Sigmoid colon (tissue), 7 donors: Measurements from ENCODE around the gene CDSN. TPM values are rescaled to one million over a fixed set of nuclear protein-coding genes. Genes with fewer than 3 reads are reported as not detected.

Experiments
- DNase-seq: peaks from one replicate; pipeline ENCODE4 v3.0.0-alpha.2; 2019
- H3K27ac ChIP-seq, 4 donors: fragments of 200-600 bp; sonication (generic); one replicate each; pipeline ENCODE4 v1.5.1; 2016 to 2019; ENCODE audit warnings: mild to moderate bottlenecking in 1 of 4
- H3K27me3 ChIP-seq, 3 donors: fragments of 200-600 bp; sonication (generic); one replicate each; pipeline ENCODE4 v1.5.1; 2019; ENCODE audit warnings: mild to moderate bottlenecking in 1 of 3
- H3K36me3 ChIP-seq, 4 donors: fragments of 200-600 bp; sonication (generic); one replicate each; pipeline ENCODE4 v1.5.1; 2016 to 2019
- H3K4me1 ChIP-seq, 4 donors: fragments of 200-600 bp; sonication (generic); one replicate each; pipeline ENCODE4 v1.5.1; 2017 to 2019
- H3K4me3 ChIP-seq, 4 donors: fragments of 200-600 bp; sonication (generic); one replicate each; pipeline ENCODE4 v1.5.1; 2017 to 2019; ENCODE audit warnings: mild to moderate bottlenecking in 2 of 4, moderate library complexity in 1 of 4
- H3K9me3 ChIP-seq, 4 donors: fragments of 200-600 bp in 3 of 4; sonication (generic) in 3 of 4; one replicate each; pipeline versions ENCODE4 v1.5.1 to v1.6.1; 2013 to 2019
- CTCF ChIP-seq, 4 experiments: fragments of 450-650 bp in 3 of 4; fragments of 200-600 bp in 1 of 4; IDR thresholded peaks; one replicate each; pipeline ENCODE4 v1.5.1; 2016 to 2019; ENCODE audit warnings: antibody characterized with exemption in 4 of 4, mild to moderate bottlenecking in 3 of 4, moderate library complexity in 2 of 4
- EP300 ChIP-seq, 4 donors: sonication (generic); formaldehyde crosslinking; IDR thresholded peaks; one replicate each; pipeline ENCODE4 v1.6.1; 2017; ENCODE audit warnings: antibody characterized with exemption in 4 of 4
- POLR2A ChIP-seq, 2 donors: fragments of 450-650 bp; IDR thresholded peaks; one replicate each; pipeline ENCODE4 v1.6.1; 2016; ENCODE audit warnings: antibody characterized with exemption in 2 of 2, mild to moderate bottlenecking in 2 of 2, moderate library complexity in 2 of 2
- POLR2AphosphoS5 ChIP-seq, 4 donors: sonication (generic); formaldehyde crosslinking; IDR thresholded peaks; one replicate each; pipeline ENCODE4 v1.6.1; 2017; ENCODE audit warnings: antibody characterized with exemption in 4 of 4
- WGBS, 2 donors: extraction: QIAGEN DNeasy Blood & Tissue Kit; methylation state at CpG; one replicate each; pipeline ENCODE4 v1.1.7; 2013; 5-methylcytosine and 5-hydroxymethylcytosine counted together
- intact Hi-C: fragments of 100-400 bp; cut with DNase I; formaldehyde crosslinking; loops from one replicate; pipeline ENCODE4 v1.15.1; 2023
- polyA plus RNA-seq, 3 donors: library from polyadenylated mRNA; stranded (reverse); fragments of 200-250 nt; gene quantifications; one replicate each; pipeline ENCODE4 v1.2.3, GENCODE V29; 2013
- total RNA-seq, 4 donors: library from RNA; depleted of rRNA; stranded (reverse); fragments of >200 nt; gene quantifications; one replicate each; pipeline ENCODE4 v1.1.0, GENCODE V29; 2016
- donor health status: healthy with polysubstance abuse.
- donor health status: Bipolar disorder and iron deficiency.
- donor health status: healthy.

The CDSN gene
- total and polyA plus RNA-seq, 7 donors: not detected

GRCh38 chr6:31143148-31143547, 22.9 kb upstream of the CDSN start:
- Histone ChIP-seq H3K4me1 (peaks cover 0 to 17% (median 4%) of the 10 kb centered on the region in 4 donors), H3K27me3 (no peaks in the 10 kb centered on the region), H3K36me3 (peaks cover 0 to 9% (median 2%) of the 10 kb centered on the region in 4 donors), H3K27ac (peak overlapping the region; percentile 8 to 66 (median 36)), H3K9me3 (no peaks in the 10 kb centered on the region), H3K4me3 (no peak overlapping the region)
- WGBS, 2 donors: 74 to 77% methylated on average over 11 of the region's 11 CpGs
- intact Hi-C loops: no loop called here
- peak; percentile 88 for DNase-seq
- TF ChIP-seq POLR2AphosphoS5 (IDR thresholded peaks at IDR 0.05): peak in 1 of 4 donors; percentile 25
- no peak for TF ChIP-seq EP300 (IDR thresholded peaks at IDR 0.05)
- TF ChIP-seq POLR2A (IDR thresholded peaks at IDR 0.05): no peak

DNA sequence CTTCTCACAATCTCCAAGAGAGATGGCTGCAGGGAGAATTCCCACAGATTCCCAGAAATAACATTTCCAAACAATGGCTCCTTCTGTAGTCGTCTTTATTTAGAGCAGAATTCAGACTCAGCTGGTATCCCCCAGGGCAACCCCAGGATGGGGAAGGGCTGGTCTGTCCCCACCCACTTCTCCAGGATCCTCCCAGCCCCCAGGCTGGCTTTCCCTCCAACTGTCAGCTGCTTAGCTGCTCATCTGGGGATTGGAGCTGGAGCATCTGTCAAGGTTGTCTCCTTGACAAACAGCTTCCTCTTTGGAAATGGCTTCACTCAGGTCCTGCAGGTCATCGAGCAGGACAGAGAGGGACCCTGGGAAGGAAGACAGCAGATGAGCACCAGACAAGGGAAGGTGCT, 22.1 kb upstream of the CDSN start:
- intact Hi-C loops: no loop called here
- no peak for TF ChIP-seq EP300 (IDR thresholded peaks at IDR 0.05)
- no peak for TF ChIP-seq POLR2A (IDR thresholded peaks at IDR 0.05)
- no peak for TF ChIP-seq POLR2AphosphoS5 (IDR thresholded peaks at IDR 0.05)
- no peak overlapping the region for H3K4me3 ChIP-seq
- H3K27me3 ChIP-seq: no peaks in the 10 kb centered on the region
- peaks cover 0 to 23% (median 10%) of the 10 kb centered on the region in 4 donors for H3K4me1 ChIP-seq
- WGBS, 2 donors: 73 to 75% methylated on average over 2 of the region's 2 CpGs
- no peaks in the 10 kb centered on the region for H3K9me3 ChIP-seq
- peaks cover 0 to 9% (median 2%) of the 10 kb centered on the region in 4 donors for H3K36me3 ChIP-seq
- no peak for DNase-seq
- no peak overlapping the region for H3K27ac ChIP-seq

GRCh38 chr6:31140643-31141042, 20.4 kb upstream of the CDSN start:
- no peak for DNase-seq
- WGBS, 2 donors: 85 to 87% methylated on average over 15 of the region's 15 CpGs
- H3K36me3 ChIP-seq: peaks cover 0 to 9% (median 2%) of the 10 kb centered on the region in 4 donors
- intact Hi-C loops: no loop called here
- H3K27ac ChIP-seq: no peak overlapping the region
- H3K4me1 ChIP-seq: peaks cover 0 to 23% (median 12%) of the 10 kb centered on the region in 4 donors
- no peak for TF ChIP-seq CTCF (IDR thresholded peaks at IDR 0.05)
- no peak for TF ChIP-seq EP300 (IDR thresholded peaks at IDR 0.05)
- no peak for TF ChIP-seq POLR2A (IDR thresholded peaks at IDR 0.05)
- TF ChIP-seq POLR2AphosphoS5 (IDR thresholded peaks at IDR 0.05): no peak
- H3K27me3 ChIP-seq: no peaks in the 10 kb centered on the region
- no peaks in the 10 kb centered on the region for H3K9me3 ChIP-seq
- H3K4me3 ChIP-seq: no peak overlapping the region

DNA sequence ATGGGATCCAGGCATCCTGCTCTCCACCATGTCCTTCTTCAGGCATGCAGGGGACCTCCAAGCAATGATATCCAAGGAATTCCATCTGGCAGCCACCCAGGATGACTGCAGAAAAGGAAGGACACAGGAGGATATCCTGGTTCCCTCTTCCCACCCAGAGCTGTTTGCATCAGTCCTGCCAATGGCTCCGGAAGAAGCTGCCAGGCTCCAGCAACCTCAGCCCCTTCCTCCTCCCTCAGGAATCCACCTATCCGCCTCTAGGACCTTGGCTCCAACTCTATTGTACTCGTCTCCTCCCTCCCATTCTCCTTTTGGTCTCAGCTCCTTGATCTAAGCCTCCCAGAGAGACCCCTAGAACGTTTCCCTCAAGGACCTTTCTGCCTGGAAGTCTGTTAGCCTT, 19.4 kb upstream of the CDSN start:
- intact Hi-C loops: loop anchor here (5.0 kb wide), 1 partner anchor 133 kb away; the partner anchor contains the start of gene HLA-C
- Histone ChIP-seq H3K4me1 (peaks cover 0 to 23% (median 12%) of the 10 kb centered on the region in 4 donors), H3K36me3 (peaks cover 0 to 3% (median 1%) of the 10 kb centered on the region in 4 donors), H3K27me3 (no peaks in the 10 kb centered on the region), H3K9me3 (no peaks in the 10 kb centered on the region), H3K27ac (no peak overlapping the region), H3K4me3 (no peak overlapping the region)
- WGBS, 2 donors: 52 to 60% methylated on average over 4 of the region's 4 CpGs
- TF ChIP-seq EP300 (IDR thresholded peaks at IDR 0.05): no peak
- TF ChIP-seq POLR2A (IDR thresholded peaks at IDR 0.05): no peak
- TF ChIP-seq CTCF (IDR thresholded peaks at IDR 0.05): no peak
- no peak for TF ChIP-seq POLR2AphosphoS5 (IDR thresholded peaks at IDR 0.05)
- DNase-seq: no peak

- TF ChIP-seq POLR2AphosphoS5 (IDR thresholded peaks at IDR 0.05): no peak
- TF ChIP-seq EP300 (IDR thresholded peaks at IDR 0.05): no peak
- no peak for TF ChIP-seq POLR2A (IDR thresholded peaks at IDR 0.05)
- H3K4me3 ChIP-seq: peak within 1 kb of the TSS in 1 of 4 donors; percentile 22
- H3K27ac ChIP-seq: peak within 1 kb of the TSS in 1 of 4 donors; percentile 26
- H3K9me3 ChIP-seq: no peaks in the 10 kb centered on the region
- intact Hi-C loops: loop anchor here (5.0 kb wide), 1 partner anchor 133 kb away; the partner anchor contains the start of gene HLA-C
- no peaks in the 10 kb centered on the region for H3K36me3 ChIP-seq
- H3K4me1 ChIP-seq: peaks cover 0 to 23% (median 12%) of the 10 kb centered on the region in 4 donors
- no peaks in the 10 kb centered on the region for H3K27me3 ChIP-seq
- no peak for DNase-seq
- WGBS, 2 donors: 88 to 90% methylated on average over 4 of the region's 4 CpGs
Measured at GRCh38 chr6:31138982-31139381, 18.7 kb upstream of the CDSN start, which contains the start of gene PSORS1C2. TSS of gene PSORS1C2 (minus strand) at chr6:31139066. CDS start at chr6:31139026, 40 bp downstream.

DNA sequence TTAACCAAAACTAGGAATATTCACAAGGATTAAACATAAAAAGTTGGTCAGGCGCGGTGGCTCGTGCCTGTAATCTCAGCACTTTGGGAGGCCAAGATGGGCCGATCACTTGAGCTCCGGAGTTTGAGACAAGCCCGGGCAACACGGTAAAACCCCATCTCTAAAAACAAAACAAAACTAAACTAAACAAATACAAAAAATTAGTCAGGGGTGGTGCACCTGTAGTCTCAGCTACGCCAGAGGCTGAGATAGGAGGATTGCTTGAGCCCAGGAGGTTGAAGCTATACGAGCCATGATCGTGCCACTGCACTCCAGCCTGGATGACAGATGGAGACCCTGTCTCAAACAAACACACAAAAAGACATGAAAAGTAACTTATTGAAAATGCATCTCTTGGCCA, 15.5 kb upstream of the CDSN start:
- WGBS, 2 donors: 84 to 86% methylated on average over 10 of the region's 10 CpGs
- TF ChIP-seq POLR2AphosphoS5 (IDR thresholded peaks at IDR 0.05): no peak
- no peak for TF ChIP-seq EP300 (IDR thresholded peaks at IDR 0.05)
- no peak for TF ChIP-seq CTCF (IDR thresholded peaks at IDR 0.05)
- no peak for TF ChIP-seq POLR2A (IDR thresholded peaks at IDR 0.05)
- no peaks in the 10 kb centered on the region for H3K27me3 ChIP-seq
- intact Hi-C loops: loop anchor here (5.0 kb wide), 1 partner anchor 137 kb away; the partner anchor contains the start of gene HLA-C
- H3K4me1 ChIP-seq: peaks cover 0 to 11% (median 7%) of the 10 kb centered on the region in 4 donors
- no peaks in the 10 kb centered on the region for H3K9me3 ChIP-seq
- no peak for DNase-seq
- H3K27ac ChIP-seq: no peak overlapping the region
- H3K4me3 ChIP-seq: no peak overlapping the region
- no peaks in the 10 kb centered on the region for H3K36me3 ChIP-seq
